ENCODE results near the gene SDK2.

DNA sequence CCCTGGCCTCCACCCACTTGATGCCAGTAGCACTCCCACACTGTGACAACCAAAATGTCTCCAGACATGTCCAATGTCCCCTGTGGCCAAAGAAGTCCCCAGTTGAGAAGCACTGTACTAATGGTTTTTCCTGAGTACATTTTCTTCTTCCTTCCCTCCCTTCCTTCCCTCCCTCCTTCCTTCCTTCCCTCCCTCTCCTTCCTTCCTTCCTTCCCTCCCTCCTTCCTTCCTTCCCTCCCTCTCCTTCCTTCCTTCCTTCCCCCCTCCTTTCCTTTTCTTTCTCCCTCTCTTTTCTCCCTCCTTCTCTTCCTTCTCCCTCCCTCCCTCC, 255.7 kb downstream of the SDK2 start:
- TF ChIP-seq POLR2AphosphoS5 (IDR thresholded peaks at IDR 0.05; ENCODE audit: low read depth, low read length) (no peak), RAD21 (IDR thresholded peaks at IDR 0.05; ENCODE audit: low read length) (no peak), SIN3A (IDR thresholded peaks at IDR 0.05; ENCODE audit: borderline replicate concordance, low read depth, low read length) (no peak), JUND (IDR thresholded peaks at IDR 0.05) (no peak)
- TF ChIP-seq, protein P1, sequence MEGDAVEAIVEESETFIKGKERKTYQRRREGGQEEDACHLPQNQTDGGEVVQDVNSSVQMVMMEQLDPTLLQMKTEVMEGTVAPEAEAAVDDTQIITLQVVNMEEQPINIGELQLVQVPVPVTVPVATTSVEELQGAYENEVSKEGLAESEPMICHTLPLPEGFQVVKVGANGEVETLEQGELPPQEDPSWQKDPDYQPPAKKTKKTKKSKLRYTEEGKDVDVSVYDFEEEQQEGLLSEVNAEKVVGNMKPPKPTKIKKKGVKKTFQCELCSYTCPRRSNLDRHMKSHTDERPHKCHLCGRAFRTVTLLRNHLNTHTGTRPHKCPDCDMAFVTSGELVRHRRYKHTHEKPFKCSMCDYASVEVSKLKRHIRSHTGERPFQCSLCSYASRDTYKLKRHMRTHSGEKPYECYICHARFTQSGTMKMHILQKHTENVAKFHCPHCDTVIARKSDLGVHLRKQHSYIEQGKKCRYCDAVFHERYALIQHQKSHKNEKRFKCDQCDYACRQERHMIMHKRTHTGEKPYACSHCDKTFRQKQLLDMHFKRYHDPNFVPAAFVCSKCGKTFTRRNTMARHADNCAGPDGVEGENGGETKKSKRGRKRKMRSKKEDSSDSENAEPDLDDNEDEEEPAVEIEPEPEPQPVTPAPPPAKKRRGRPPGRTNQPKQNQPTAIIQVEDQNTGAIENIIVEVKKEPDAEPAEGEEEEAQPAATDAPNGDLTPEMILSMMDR (IDR thresholded peaks at IDR 0.05), result no peak
- TF ChIP-seq, protein P2, sequence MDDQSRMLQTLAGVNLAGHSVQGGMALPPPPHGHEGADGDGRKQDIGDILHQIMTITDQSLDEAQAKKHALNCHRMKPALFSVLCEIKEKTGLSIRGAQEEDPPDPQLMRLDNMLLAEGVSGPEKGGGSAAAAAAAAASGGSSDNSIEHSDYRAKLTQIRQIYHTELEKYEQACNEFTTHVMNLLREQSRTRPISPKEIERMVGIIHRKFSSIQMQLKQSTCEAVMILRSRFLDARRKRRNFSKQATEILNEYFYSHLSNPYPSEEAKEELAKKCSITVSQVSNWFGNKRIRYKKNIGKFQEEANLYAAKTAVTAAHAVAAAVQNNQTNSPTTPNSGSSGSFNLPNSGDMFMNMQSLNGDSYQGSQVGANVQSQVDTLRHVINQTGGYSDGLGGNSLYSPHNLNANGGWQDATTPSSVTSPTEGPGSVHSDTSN (IDR thresholded peaks at IDR 0.05), result no peak
- TF ChIP-seq, protein P3, sequence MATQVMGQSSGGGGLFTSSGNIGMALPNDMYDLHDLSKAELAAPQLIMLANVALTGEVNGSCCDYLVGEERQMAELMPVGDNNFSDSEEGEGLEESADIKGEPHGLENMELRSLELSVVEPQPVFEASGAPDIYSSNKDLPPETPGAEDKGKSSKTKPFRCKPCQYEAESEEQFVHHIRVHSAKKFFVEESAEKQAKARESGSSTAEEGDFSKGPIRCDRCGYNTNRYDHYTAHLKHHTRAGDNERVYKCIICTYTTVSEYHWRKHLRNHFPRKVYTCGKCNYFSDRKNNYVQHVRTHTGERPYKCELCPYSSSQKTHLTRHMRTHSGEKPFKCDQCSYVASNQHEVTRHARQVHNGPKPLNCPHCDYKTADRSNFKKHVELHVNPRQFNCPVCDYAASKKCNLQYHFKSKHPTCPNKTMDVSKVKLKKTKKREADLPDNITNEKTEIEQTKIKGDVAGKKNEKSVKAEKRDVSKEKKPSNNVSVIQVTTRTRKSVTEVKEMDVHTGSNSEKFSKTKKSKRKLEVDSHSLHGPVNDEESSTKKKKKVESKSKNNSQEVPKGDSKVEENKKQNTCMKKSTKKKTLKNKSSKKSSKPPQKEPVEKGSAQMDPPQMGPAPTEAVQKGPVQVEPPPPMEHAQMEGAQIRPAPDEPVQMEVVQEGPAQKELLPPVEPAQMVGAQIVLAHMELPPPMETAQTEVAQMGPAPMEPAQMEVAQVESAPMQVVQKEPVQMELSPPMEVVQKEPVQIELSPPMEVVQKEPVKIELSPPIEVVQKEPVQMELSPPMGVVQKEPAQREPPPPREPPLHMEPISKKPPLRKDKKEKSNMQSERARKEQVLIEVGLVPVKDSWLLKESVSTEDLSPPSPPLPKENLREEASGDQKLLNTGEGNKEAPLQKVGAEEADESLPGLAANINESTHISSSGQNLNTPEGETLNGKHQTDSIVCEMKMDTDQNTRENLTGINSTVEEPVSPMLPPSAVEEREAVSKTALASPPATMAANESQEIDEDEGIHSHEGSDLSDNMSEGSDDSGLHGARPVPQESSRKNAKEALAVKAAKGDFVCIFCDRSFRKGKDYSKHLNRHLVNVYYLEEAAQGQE (IDR thresholded peaks at IDR 0.05; ENCODE audit: low read depth, low read length), result no peak
- TF ChIP-seq, protein P4, sequence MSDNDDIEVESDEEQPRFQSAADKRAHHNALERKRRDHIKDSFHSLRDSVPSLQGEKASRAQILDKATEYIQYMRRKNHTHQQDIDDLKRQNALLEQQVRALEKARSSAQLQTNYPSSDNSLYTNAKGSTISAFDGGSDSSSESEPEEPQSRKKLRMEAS (IDR thresholded peaks at IDR 0.05; ENCODE audit: low read depth), result no peak
